Activated T-cell treated with anti-CD3 and anti-CD28 coated beads for 4 hours (primary cell): ENCODE data around the gene RPS27L.
"Not testable (repeated sequence)": the region's sequence is repeated elsewhere in the genome, so short reads cannot be mapped to it uniquely, and the experiment has no call there.

Experiments used
- DNase-seq: peaks from one replicate; pipeline ENCODE4 v3.0.0-alpha.2; 2020

Gene RPS27L

DNA sequence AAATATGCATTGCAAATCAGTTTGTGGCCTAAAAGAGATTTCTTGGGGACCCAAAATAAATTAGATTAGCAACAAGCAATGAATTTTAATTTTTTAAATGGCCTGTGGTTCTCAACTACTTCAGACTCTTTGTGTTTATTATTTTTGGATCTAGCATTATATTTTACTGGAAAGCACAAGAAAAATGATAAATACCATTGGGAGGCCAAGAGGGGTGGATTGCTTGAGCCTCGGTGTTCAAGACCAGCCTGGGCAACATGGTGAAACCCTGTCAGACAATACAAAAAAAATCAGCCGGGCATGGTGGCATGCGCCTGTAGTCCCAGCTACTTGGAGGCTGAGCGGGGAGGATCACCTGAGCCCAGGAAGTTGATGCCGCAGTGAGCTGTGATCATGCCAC is 22.0 kb downstream of the RPS27L start:
- no peak for DNase-seq

GRCh38 chr15:63134245-63134985 is 22.9 kb downstream of the RPS27L start:
- DNase-seq, result no peak

GRCh38 chr15:63133786-63134185 is 23.5 kb downstream of the RPS27L start:
- DNase-seq, result no peak

- DNase-seq, result no peak
Observed at GRCh38 chr15:63126726-63127125, 30.6 kb downstream of the RPS27L start.

- DNase-seq, result no peak
Observed at GRCh38 chr15:63124506-63124905, 32.8 kb downstream of the RPS27L start.

DNA sequence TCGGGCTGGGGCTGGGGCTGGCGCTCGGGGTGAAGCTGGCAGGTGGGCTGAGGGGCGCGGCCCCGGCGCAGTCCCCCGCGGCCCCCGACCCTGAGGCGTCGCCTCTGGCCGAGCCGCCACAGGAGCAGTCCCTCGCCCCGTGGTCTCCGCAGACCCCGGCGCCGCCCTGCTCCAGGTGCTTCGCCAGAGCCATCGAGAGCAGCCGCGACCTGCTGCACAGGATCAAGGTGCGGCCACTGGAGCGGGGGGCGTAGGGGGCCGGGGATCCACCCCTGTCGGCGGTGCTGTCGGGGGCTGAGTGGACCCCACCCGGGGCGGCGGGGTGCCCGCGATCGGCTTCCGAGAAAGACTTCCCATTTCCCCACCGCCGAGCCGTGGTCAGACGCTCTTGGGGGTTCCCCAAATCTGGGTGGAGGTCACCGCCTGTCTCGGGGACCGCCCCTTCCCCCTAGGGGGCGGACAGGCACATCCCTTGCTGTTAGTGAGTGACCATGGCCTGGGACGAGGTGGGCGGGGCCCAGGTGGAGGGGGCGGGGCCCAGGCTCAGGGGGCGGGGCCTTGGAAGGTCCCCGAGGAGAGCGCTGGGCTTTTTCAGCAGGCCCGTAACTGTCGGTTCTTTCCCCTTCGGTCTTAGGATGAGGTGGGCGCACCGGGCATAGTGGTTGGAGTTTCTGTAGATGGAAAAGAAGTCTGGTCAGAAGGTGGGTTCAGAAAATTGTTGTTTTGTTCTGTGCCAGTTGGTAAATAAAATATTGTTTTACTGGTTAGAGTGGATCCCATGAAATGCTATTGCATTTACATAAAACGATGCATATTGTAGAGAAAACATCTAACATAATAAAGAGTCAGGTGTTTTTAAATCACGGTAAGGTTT is 35.0 kb downstream of the RPS27L start:
- peak; percentile 31 for DNase-seq

DNA sequence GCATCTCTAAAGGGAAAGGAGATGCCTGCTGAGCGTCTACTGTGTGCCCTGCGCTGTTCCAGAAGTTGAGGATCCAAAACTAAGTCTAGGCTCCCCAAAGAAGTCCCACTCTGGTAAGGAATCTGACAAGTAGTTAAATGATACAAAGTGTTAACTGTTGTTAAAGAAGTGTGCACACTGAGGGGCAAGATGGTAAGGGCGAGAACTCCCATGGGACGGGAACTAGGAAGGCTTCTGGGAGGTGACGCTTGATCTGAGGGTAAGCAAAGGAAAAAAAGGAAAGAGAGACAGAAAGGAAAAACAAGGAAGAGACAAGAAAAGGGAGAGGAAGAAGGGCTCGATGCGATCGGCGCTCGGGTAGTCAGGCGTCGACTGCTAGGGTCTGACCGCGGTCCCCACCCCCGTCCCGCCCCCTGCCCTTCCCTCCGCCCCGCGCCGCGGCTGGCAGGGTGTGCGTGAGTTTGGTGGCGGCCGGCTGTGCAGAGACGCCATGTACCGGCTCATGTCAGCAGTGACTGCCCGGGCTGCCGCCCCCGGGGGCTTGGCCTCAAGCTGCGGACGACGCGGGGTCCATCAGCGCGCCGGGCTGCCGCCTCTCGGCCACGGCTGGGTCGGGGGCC is 35.8 kb downstream of the RPS27L start, which contains the start of gene LACTB:
Gene LACTB (plus strand): TSS at position 480 of the 620 bp plus-strand sequence. CDS start 11 bp downstream, at position 491.
- peak; percentile 59 for DNase-seq

DNA sequence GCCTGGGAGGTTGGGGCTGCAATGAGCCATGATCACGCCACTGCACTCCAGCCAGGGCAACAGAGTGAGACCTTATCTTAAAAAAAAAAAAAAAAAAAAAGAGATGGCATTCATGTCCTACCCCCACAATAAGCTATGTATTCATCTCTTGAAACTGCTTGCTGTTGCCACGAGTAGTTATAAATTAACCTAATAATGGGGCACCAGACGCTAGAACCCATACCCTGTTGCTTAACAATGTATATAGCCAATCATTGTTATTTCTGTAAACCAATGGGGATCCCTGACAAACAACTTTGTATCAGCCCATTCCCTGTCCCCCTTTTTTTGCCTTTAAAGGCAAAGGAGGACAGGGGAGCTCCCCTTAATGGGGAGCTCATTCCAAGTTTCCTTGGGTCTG is 38.4 kb downstream of the RPS27L start:
- no peak for DNase-seq

DNA sequence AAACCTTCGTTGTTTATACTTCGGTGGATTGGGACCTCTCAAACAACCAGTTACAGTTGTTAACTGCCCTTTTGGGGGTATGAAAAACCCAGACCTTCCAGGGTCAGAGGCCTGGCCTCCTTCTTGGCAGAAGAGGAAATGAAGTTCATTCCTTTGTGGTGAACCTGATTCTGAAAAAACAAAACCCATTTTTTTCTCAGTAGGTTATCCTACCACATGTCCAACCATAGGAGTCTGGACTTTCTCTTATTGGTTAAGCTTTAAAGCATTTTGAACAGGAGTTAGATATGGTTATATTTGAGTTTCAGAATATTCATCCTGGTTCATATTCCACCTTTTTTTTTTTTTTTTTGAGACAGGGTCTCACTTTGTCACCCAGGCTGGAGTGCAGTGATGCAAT is 42.8 kb downstream of the RPS27L start:
- no peak for DNase-seq

DNA sequence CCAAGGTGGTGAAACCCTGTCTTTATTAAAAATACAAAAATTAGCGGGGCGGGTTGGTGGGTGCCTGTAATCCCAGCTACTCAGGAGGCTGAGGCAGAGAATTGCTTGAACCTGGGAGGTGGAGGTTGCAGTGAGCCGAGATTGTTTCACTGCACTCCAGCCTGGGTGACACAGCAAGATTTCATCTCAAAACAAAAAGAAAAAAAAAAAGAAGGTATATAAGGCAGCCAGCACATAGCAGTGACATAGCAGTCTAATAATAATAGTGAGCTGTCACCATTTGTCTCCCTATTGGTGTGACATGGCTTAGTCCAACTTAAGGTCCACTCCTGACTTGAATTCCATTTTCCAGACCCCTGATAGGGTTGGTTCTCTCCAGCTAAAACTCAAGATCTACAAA is 44.4 kb downstream of the RPS27L start:
- DNase-seq, result no peak

- no peak for DNase-seq
Observed at GRCh38 chr15:63111481-63111880, 45.8 kb downstream of the RPS27L start.

GRCh38 chr15:63110428-63111026 is 46.8 kb downstream of the RPS27L start:
- no peak for DNase-seq

DNA sequence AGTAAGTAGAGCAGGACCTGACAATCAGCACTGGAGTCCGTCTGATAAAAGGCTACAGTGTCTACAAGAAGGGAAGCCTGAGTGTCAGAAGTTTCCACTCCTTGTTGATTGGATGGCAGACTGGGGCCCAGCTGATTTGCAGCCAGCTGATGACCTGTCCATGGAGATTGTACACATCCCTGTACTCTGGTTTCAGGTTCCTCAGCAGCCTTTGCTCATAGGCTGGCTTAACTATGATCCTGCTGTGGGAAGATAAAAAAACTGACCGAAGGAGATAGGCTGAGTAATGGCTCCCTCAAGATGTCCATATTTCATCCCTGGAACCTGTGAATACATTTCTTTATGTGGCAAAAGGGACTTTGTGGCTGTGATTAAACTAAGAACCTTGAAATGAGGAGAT is 47.4 kb downstream of the RPS27L start:
- DNase-seq, result no peak

GRCh38 chr15:63109498-63109897 is 47.8 kb downstream of the RPS27L start:
- no peak for DNase-seq

- no peak for DNase-seq
Observed at GRCh38 chr15:63107895-63108546, 49.3 kb downstream of the RPS27L start.

DNA sequence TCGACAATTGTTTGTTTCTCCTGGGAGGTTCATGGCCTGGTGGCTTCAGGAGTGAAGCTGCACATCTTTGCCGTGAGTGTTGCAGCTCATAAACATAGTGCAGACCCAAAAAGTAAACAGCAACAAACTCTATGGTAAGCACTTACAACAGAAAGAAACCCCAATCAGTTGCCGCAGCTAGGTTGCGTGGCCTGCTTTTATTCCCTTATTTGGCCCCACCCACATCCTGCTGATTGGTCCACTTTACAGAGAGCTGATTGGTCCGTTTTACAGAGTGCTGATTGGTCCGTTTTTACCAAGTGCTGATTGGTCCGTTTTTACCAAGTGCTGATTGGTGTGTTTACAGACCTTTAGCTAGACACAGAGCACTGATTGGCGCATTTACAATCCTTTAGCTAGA is 51.9 kb downstream of the RPS27L start:
- not testable (repeated sequence) for DNase-seq

GRCh38 chr15:63104727-63105126 is 52.5 kb downstream of the RPS27L start:
- DNase-seq, result no peak

GRCh38 chr15:63103416-63103815 is 53.9 kb downstream of the RPS27L start:
- no peak for DNase-seq

DNA sequence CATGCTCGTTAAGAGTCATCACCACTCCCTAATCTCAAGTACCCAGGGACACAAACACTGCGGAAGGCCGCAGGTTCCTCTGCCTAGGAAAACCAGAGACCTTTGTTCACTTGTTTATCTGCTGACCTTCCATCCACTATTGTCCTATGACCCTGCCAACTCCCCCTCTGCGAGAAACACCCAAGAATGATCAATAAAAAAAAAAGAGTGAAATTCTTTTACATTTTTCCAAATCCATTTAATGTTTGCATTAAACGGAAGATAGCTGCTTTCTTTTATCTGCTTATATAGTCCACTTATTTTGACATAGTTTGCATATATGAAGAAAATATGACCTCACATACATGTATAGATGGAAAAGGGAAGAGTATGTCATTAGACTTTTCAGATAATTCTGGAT is 57.7 kb downstream of the RPS27L start:
- DNase-seq, result not testable (repeated sequence)

- DNase-seq, result not testable (repeated sequence)
Observed at GRCh38 chr15:63098901-63099300, 58.4 kb downstream of the RPS27L start.
